GM21737 (cell line): Measurements from ENCODE around the gene SERP2.
"Not testable (repeated sequence)": the region's sequence is repeated elsewhere in the genome, so short reads cannot be mapped to it uniquely, and the experiment has no call there.

Source experiments
- ATAC-seq: cut with Tn5 transposase; IDR thresholded peaks from one replicate; pipeline ENCODE4 v1.9.1; 2021; ENCODE audit warnings: mild to moderate bottlenecking, moderate library complexity; ENCODE audit not compliant: unreplicated experiment

The SERP2 gene

GRCh38 chr13:44373601-44374347 is at the start of gene SERP2:
TSS of gene SERP2 (plus strand) at chr13:44373824. CDS start at chr13:44374026, 202 bp downstream.
- no peak for ATAC-seq

- no peak for ATAC-seq
Measured at GRCh38 chr13:44326961-44327360, 46.7 kb upstream of the SERP2 start.

GRCh38 chr13:44329041-44329440 is 44.6 kb upstream of the SERP2 start:
- not testable (repeated sequence) for ATAC-seq

- ATAC-seq: no peak
Measured at GRCh38 chr13:44329909-44330545, 43.6 kb upstream of the SERP2 start.

GRCh38 chr13:44331446-44331845 is 42.2 kb upstream of the SERP2 start:
- no peak for ATAC-seq

GRCh38 chr13:44331912-44332851 is 41.4 kb upstream of the SERP2 start:
- no peak for ATAC-seq

GRCh38 chr13:44333950-44334655 is 39.5 kb upstream of the SERP2 start:
- ATAC-seq: no peak

GRCh38 chr13:44334751-44335150 is 38.9 kb upstream of the SERP2 start:
- ATAC-seq: no peak

- no peak for ATAC-seq
Measured at GRCh38 chr13:44336934-44337333, 36.7 kb upstream of the SERP2 start.

GRCh38 chr13:44337581-44337980 is 36.0 kb upstream of the SERP2 start:
- ATAC-seq: no peak

- ATAC-seq: no peak
Measured at GRCh38 chr13:44340508-44340907, 33.1 kb upstream of the SERP2 start.

GRCh38 chr13:44342741-44343140 is 30.9 kb upstream of the SERP2 start:
- no peak for ATAC-seq

- ATAC-seq: no peak
Measured at GRCh38 chr13:44346534-44346933, 27.1 kb upstream of the SERP2 start.

- ATAC-seq: no peak
Measured at GRCh38 chr13:44347301-44347700, 26.3 kb upstream of the SERP2 start.

- no peak for ATAC-seq
Measured at GRCh38 chr13:44347949-44348348, 25.7 kb upstream of the SERP2 start.

GRCh38 chr13:44350775-44351504 is 22.7 kb upstream of the SERP2 start:
- no peak for ATAC-seq

- ATAC-seq: no peak
Measured at GRCh38 chr13:44351505-44351854, 22.1 kb upstream of the SERP2 start.

GRCh38 chr13:44352202-44352601 is 21.4 kb upstream of the SERP2 start:
- no peak for ATAC-seq

- no peak for ATAC-seq
Measured at GRCh38 chr13:44352671-44353070, 21.0 kb upstream of the SERP2 start.

GRCh38 chr13:44354331-44354730 is 19.3 kb upstream of the SERP2 start:
- ATAC-seq: no peak
